Endothelial cell of umbilical vein (primary cell): Measurements from ENCODE around the gene ZNF423. TPM values are rescaled to one million over a fixed set of nuclear protein-coding genes. Genes with fewer than 3 reads are reported as not detected.

ENCODE experiments used
- BruUV-seq: library from RNA; stranded (reverse); fragments of 400-500 nt; replicated peaks from 2 replicates; lab custom pipeline; 2021; lab: Mats Ljungman, UMichigan
- CTCF ChIA-PET: fragments of 300-600, 350-600 bp; sonication (Branson Sonifier 250); formaldehyde crosslinking; loops from one replicate; lab custom pipeline; 2021; ENCODE audit warnings: antibody characterized with exemption, inconsistent platforms; lab: Charles Lee
- POLR2A ChIA-PET: fragments of 300-600, 350-600 bp; sonication (Branson Sonifier 250); formaldehyde crosslinking; loops from one replicate; lab custom pipeline; 2021; ENCODE audit warnings: antibody characterized with exemption, inconsistent platforms; lab: Charles Lee
- DNase-seq: peaks from one replicate; pipeline ENCODE4 v3.0.0-alpha.2; 2011; ENCODE audit warnings: low read depth, low spot score
- FAIRE-seq: peaks from 2 replicates; lab custom pipeline; 2011; peaks lifted over from hg19 to GRCh38; lab: Jason Lieb, UNC
- H2AFZ ChIP-seq: 2 replicates; pipeline ENCODE4 v1.6.0; 2012; ENCODE audit warnings: low read depth, low read length, control low read depth, inconsistent platforms
- H3K27ac ChIP-seq: 2 replicates; pipeline ENCODE4 v1.5.1; 2011; ENCODE audit warnings: low read depth, mild to moderate bottlenecking, control low read depth, low read length, moderate library complexity; ENCODE audit not compliant: insufficient read depth
- H3K27me3 ChIP-seq, 2 experiments: 2 replicates each; pipeline versions ENCODE4 v1.6.0 to v1.6.1; 2011; ENCODE audit warnings: low read length in 2 of 2, mixed read lengths in 1 of 2; ENCODE audit not compliant: control insufficient read depth in 2 of 2, insufficient read depth in 2 of 2
- H3K36me3 ChIP-seq, 2 experiments: 2 replicates in 1 of 2; 3 replicates in 1 of 2; pipeline ENCODE4 v1.5.1; 2011; ENCODE audit warnings: low read length in 2 of 2, mild to moderate bottlenecking in 1 of 2, moderate library complexity in 1 of 2; ENCODE audit not compliant: control insufficient read depth in 2 of 2, insufficient read depth in 2 of 2; ENCODE audit errors: extremely low read depth in 1 of 2
- H3K4me1 ChIP-seq: 3 replicates; pipeline ENCODE4 v1.5.1; 2011; ENCODE audit warnings: mild to moderate bottlenecking, low read length; ENCODE audit not compliant: control insufficient read depth, insufficient read depth; ENCODE audit errors: extremely low read depth
- H3K4me2 ChIP-seq: 2 replicates; pipeline ENCODE4 v1.6.1; 2011; ENCODE audit warnings: low read length, control low read depth, mixed read lengths; ENCODE audit not compliant: insufficient read depth
- H3K4me3 ChIP-seq, 3 experiments: fragments of 200-600 bp in 1 of 3; sonication (generic), shearing (Covaris generic) in 1 of 3; replicated peaks in 1 of 3; 2 replicates each; pipeline ENCODE4 v1.5.1; 2011 to 2016; ENCODE audit warnings: control low read depth in 3 of 3, low read length in 3 of 3, mild to moderate bottlenecking in 2 of 3, inconsistent platforms in 1 of 3, low read depth in 1 of 3, moderate library complexity in 1 of 3; ENCODE audit not compliant: insufficient read depth in 1 of 3
- H3K79me2 ChIP-seq: 2 replicates; pipeline ENCODE4 v1.6.0; 2012; ENCODE audit warnings: low read length, inconsistent platforms; ENCODE audit not compliant: control insufficient read depth, insufficient read depth
- H3K9ac ChIP-seq: replicated peaks from 2 replicates; pipeline ENCODE3; 2011; ENCODE audit warnings: low read length, control low read depth; ENCODE audit not compliant: insufficient read depth; ENCODE audit errors: extremely low read depth
- H3K9me1 ChIP-seq: replicated peaks from 3 replicates; pipeline ENCODE4 v1.6.0; 2011; ENCODE audit warnings: mild to moderate bottlenecking, low read length; ENCODE audit not compliant: control insufficient read depth, insufficient read depth; ENCODE audit errors: extremely low read depth
- H3K9me3 ChIP-seq: replicated peaks from 2 replicates; pipeline ENCODE4 v1.5.1; 2012; ENCODE audit warnings: low read length, inconsistent platforms; ENCODE audit not compliant: control insufficient read depth, insufficient read depth
- H4K20me1 ChIP-seq: replicated peaks from 2 replicates; pipeline ENCODE3; 2011; ENCODE audit warnings: mild to moderate bottlenecking, low read length; ENCODE audit not compliant: control insufficient read depth, insufficient read depth; ENCODE audit errors: extremely low read depth
- EZH2 ChIP-seq: IDR thresholded peaks from 2 replicates; pipeline ENCODE4 v1.6.1; 2012; ENCODE audit warnings: borderline replicate concordance, low read depth, mild to moderate bottlenecking, moderate library complexity, low read length, inconsistent platforms; ENCODE audit not compliant: severe bottlenecking
- FOS ChIP-seq: IDR thresholded peaks from 2 replicates; pipeline ENCODE4 v1.6.1; 2011; ENCODE audit warnings: mild to moderate bottlenecking, low read length, moderate library complexity, borderline replicate concordance; ENCODE audit not compliant: insufficient read depth
- GATA2 ChIP-seq: IDR thresholded peaks from 2 replicates; pipeline ENCODE4 v1.7.0; 2011; ENCODE audit warnings: low read depth, mild to moderate bottlenecking, moderate library complexity, mixed read lengths, low read length; ENCODE audit not compliant: insufficient read length, insufficient read depth
- JUN ChIP-seq: IDR thresholded peaks from 2 replicates; pipeline ENCODE4 v1.6.1; 2011; ENCODE audit warnings: borderline replicate concordance, low read depth; ENCODE audit not compliant: insufficient read length, insufficient read depth
- MYC ChIP-seq: IDR thresholded peaks from one replicate; pipeline ENCODE4 v1.6.1; 2011; ENCODE audit warnings: mild to moderate bottlenecking, low read depth, low read length
- POLR2AphosphoS5 ChIP-seq: IDR thresholded peaks from 2 replicates; pipeline ENCODE4 v1.6.1; 2012; ENCODE audit warnings: low read depth, mild to moderate bottlenecking, control low read depth, low read length, moderate library complexity; ENCODE audit not compliant: insufficient read depth
- dilution Hi-C: fragments of 300-500 bp; cut with MboI; formaldehyde crosslinking; loops from one replicate; pipeline ENCODE4 v1.15.0; 2019; ENCODE audit warnings: low sequenced_read_pairs; ENCODE audit not compliant: extremely low pct_ligation_motif_present
- intact Hi-C: fragments of 100-400 bp; cut with micrococcal nuclease; formaldehyde crosslinking; loops from one replicate; pipeline ENCODE4 v1.10.0; 2022
- polyA plus RNA-seq, 4 experiments: library from polyadenylated mRNA; depleted of rRNA in 3 of 4; stranded (reverse) in 3 of 4; unstranded in 1 of 4; fragments of >200 nt; gene quantifications; 2 replicates each; pipeline versions ENCODE4 v1.2.1 to v1.2.3, GENCODE V29; 2011 to 2012; ENCODE audit warnings: missing spikeins in 1 of 4
- total RNA-seq: library from RNA; stranded (reverse); gene quantifications from 2 replicates; pipeline ENCODE4 v1.2.3, GENCODE V29; 2021
- TF ChIP-seq, protein P1 (sequence below), 2 donors: IDR thresholded peaks; 1 replicate in 1 of 2; 2 replicates in 1 of 2; pipeline ENCODE4 v1.5.1; 2011; ENCODE audit warnings: low read length in 2 of 2, mild to moderate bottlenecking in 2 of 2, moderate library complexity in 2 of 2, control low read depth in 1 of 2, inconsistent platforms in 1 of 2, low read depth in 1 of 2; ENCODE audit not compliant: insufficient read depth in 1 of 2; ENCODE audit errors: extremely low read depth in 1 of 2
- TF ChIP-seq, protein P2 (sequence below): IDR thresholded peaks from 2 replicates; pipeline ENCODE4 v1.6.1; 2011; ENCODE audit not compliant: insufficient read depth, insufficient read length

Gene ZNF423
- total and polyA plus RNA-seq, 2 donors (not counting 3 experiments of a cell fraction or from before 2014, with no cell fraction given) = 2.2 to 8.1 TPM

DNA sequence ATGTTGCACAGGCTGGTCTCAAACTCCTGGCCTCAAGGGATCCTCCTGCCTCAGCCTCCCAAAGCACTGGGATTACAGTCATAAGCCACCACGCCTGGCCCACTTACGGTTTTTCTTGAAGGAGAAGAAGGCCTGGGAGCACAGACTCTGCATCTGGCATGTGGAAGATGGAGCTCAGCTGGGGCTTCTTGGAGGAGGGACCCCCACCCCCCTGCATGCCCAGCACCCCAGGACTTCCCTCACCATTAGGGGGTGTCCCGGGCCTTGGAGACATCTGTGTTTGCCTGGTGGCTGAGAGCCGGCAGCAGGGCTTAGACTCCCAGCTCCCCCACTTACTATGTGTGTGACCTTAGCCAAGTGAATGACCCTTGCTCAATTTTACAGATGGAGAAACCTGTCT is 204.7 kb downstream of the ZNF423 start:
- CTCF ChIA-PET = interaction anchor here (1.0 kb wide), 1 partner anchor 11 kb away, joined by 4 read pairs; no protein-coding TSS in a partner anchor
- Histone ChIP-seq H4K20me1 (no peaks in the 10 kb centered on the region), H3K4me2 (no peak overlapping the region), H3K4me1 (no peaks in the 10 kb centered on the region), H3K79me2 (no peaks in the 10 kb centered on the region), H3K9ac (no peak overlapping the region), H3K9me3 (no peaks in the 10 kb centered on the region), H3K9me1 (no peaks in the 10 kb centered on the region), H2AFZ (no peak overlapping the region), H3K27me3 (no peaks in the 10 kb centered on the region), H3K4me3 (no peak overlapping the region), H3K36me3 (no peaks in the 10 kb centered on the region), H3K27ac (no peak overlapping the region)
- intact Hi-C loops = no loop called here
- FAIRE-seq (no peak), DNase-seq (no peak)
- dilution Hi-C loops = no loop called here
- no TSS peak for BruUV-seq
- no peak for TF ChIP-seq MYC
- TF ChIP-seq, protein P1, sequence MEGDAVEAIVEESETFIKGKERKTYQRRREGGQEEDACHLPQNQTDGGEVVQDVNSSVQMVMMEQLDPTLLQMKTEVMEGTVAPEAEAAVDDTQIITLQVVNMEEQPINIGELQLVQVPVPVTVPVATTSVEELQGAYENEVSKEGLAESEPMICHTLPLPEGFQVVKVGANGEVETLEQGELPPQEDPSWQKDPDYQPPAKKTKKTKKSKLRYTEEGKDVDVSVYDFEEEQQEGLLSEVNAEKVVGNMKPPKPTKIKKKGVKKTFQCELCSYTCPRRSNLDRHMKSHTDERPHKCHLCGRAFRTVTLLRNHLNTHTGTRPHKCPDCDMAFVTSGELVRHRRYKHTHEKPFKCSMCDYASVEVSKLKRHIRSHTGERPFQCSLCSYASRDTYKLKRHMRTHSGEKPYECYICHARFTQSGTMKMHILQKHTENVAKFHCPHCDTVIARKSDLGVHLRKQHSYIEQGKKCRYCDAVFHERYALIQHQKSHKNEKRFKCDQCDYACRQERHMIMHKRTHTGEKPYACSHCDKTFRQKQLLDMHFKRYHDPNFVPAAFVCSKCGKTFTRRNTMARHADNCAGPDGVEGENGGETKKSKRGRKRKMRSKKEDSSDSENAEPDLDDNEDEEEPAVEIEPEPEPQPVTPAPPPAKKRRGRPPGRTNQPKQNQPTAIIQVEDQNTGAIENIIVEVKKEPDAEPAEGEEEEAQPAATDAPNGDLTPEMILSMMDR (IDR thresholded peaks at IDR 0.05; ENCODE audit: extremely low read depth in 1 of 2, insufficient read depth in 1 of 2, low read depth in 1 of 2, low read length in 2 of 2) = no peak
- no peak for TF ChIP-seq EZH2
- no peak for TF ChIP-seq FOS
- no peak for TF ChIP-seq JUN
- TF ChIP-seq, protein P2, sequence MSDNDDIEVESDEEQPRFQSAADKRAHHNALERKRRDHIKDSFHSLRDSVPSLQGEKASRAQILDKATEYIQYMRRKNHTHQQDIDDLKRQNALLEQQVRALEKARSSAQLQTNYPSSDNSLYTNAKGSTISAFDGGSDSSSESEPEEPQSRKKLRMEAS = no peak
- no peak for TF ChIP-seq GATA2
- no peak for TF ChIP-seq POLR2AphosphoS5
- POLR2A ChIA-PET = no interaction called here
